ENCODE data around the gene KLHL29. TPM values are rescaled to one million over a fixed set of nuclear protein-coding genes. Genes with fewer than 3 reads are reported as not detected.

KLHL29 gene
- total RNA-seq, 1 donor from 2014 or later, result 3.8 TPM

- Mint-ChIP-seq H3K27me3 (peaks cover 10% of the 10 kb centered on the region), H3K9me3 (no peaks in the 10 kb centered on the region), H3K27ac (no peak overlapping the region), H3K4me3 (no peak overlapping the region), H3K4me1 (peaks cover 4% of the 10 kb centered on the region), H3K36me3 (ENCODE audit: low read depth) (no peaks in the 10 kb centered on the region)
- DNase-seq, result no peak
- intact Hi-C loops (cut with micrococcal nuclease), result loop anchor here (2.0 kb wide), 1 partner anchor 261 kb away; no protein-coding TSS in a partner anchor
These were observed 75.2 kb downstream of the KLHL29 start for GRCh38 chr2:23460228-23460627.

- H3K9me3 Mint-ChIP-seq, result no peaks in the 10 kb centered on the region
- H3K27me3 Mint-ChIP-seq, result peaks cover 14% of the 10 kb centered on the region
- intact Hi-C loops (cut with micrococcal nuclease), result loop anchor here (1.0 to 2.0 kb wide), 2 partner anchors 8 to 262 kb away; no protein-coding TSS in a partner anchor
- no peaks in the 10 kb centered on the region for H3K36me3 Mint-ChIP-seq (ENCODE audit: low read depth)
- H3K27ac Mint-ChIP-seq, result no peak overlapping the region
- peaks cover 4% of the 10 kb centered on the region for H3K4me1 Mint-ChIP-seq
- no peak overlapping the region for H3K4me3 Mint-ChIP-seq
- DNase-seq, result no peak
These were observed 76.0 kb downstream of the KLHL29 start for GRCh38 chr2:23460993-23461392.

- intact Hi-C loops (cut with micrococcal nuclease), result no loop called here
- no peak overlapping the region for H3K4me3 Mint-ChIP-seq
- peaks cover 6% of the 10 kb centered on the region for H3K4me1 Mint-ChIP-seq
- peaks cover 31% of the 10 kb centered on the region for H3K27me3 Mint-ChIP-seq
- no peak for DNase-seq
- no peak overlapping the region for H3K27ac Mint-ChIP-seq
- H3K9me3 Mint-ChIP-seq, result no peaks in the 10 kb centered on the region
- H3K36me3 Mint-ChIP-seq (ENCODE audit: low read depth), result no peaks in the 10 kb centered on the region
These were observed 79.2 kb downstream of the KLHL29 start for GRCh38 chr2:23464156-23464555.

- no peaks in the 10 kb centered on the region for H3K9me3 Mint-ChIP-seq
- peaks cover 37% of the 10 kb centered on the region for H3K27me3 Mint-ChIP-seq
- peaks cover 6% of the 10 kb centered on the region for H3K4me1 Mint-ChIP-seq
- intact Hi-C loops (cut with micrococcal nuclease), result no loop called here
- DNase-seq, result no peak
- H3K36me3 Mint-ChIP-seq (ENCODE audit: low read depth), result no peaks in the 10 kb centered on the region
- H3K4me3 Mint-ChIP-seq, result no peak overlapping the region
- no peak overlapping the region for H3K27ac Mint-ChIP-seq
These were observed 80.0 kb downstream of the KLHL29 start for GRCh38 chr2:23464905-23465537.

GRCh38 chr2:23465936-23466335 is 81.0 kb downstream of the KLHL29 start:
- H3K9me3 Mint-ChIP-seq, result no peaks in the 10 kb centered on the region

GRCh38 chr2:23467618-23468017 is 82.6 kb downstream of the KLHL29 start:
- no peak for DNase-seq
- H3K27me3 Mint-ChIP-seq, result peaks cover 41% of the 10 kb centered on the region
- H3K4me3 Mint-ChIP-seq, result no peak overlapping the region
- no peaks in the 10 kb centered on the region for H3K9me3 Mint-ChIP-seq
- peaks cover 2% of the 10 kb centered on the region for H3K4me1 Mint-ChIP-seq
- no peaks in the 10 kb centered on the region for H3K36me3 Mint-ChIP-seq (ENCODE audit: low read depth)
- intact Hi-C loops (cut with micrococcal nuclease), result no loop called here
- no peak overlapping the region for H3K27ac Mint-ChIP-seq

More at GRCh38 chr2:23465936-23466335, 81.0 kb downstream of the KLHL29 start:
- Mint-ChIP-seq H3K4me1 (peaks cover 3% of the 10 kb centered on the region), H3K36me3 (ENCODE audit: low read depth) (no peaks in the 10 kb centered on the region), H3K27me3 (peaks cover 38% of the 10 kb centered on the region), H3K4me3 (no peak overlapping the region), H3K27ac (no peak overlapping the region)
- intact Hi-C loops (cut with micrococcal nuclease), result no loop called here
- DNase-seq, result no peak

- no peak overlapping the region for H3K27ac Mint-ChIP-seq
- peaks cover 51% of the 10 kb centered on the region for H3K27me3 Mint-ChIP-seq
- peaks cover 1% of the 10 kb centered on the region for H3K9me3 Mint-ChIP-seq
- peaks cover 2% of the 10 kb centered on the region for H3K4me1 Mint-ChIP-seq
- no peaks in the 10 kb centered on the region for H3K36me3 Mint-ChIP-seq (ENCODE audit: low read depth)
- intact Hi-C loops (cut with micrococcal nuclease), result no loop called here
- no peak overlapping the region for H3K4me3 Mint-ChIP-seq
- no peak for DNase-seq
These were observed 83.6 kb downstream of the KLHL29 start for GRCh38 chr2:23468474-23469141.

GRCh38 chr2:23469142-23469540 is 84.2 kb downstream of the KLHL29 start:
- intact Hi-C loops (cut with micrococcal nuclease), result no loop called here
- H3K4me3 Mint-ChIP-seq, result no peak overlapping the region
- peaks cover 55% of the 10 kb centered on the region for H3K27me3 Mint-ChIP-seq

GRCh38 chr2:23475036-23475435 is 90.1 kb downstream of the KLHL29 start:
- Mint-ChIP-seq H3K9me3 (peaks cover 5% of the 10 kb centered on the region), H3K4me1 (no peaks in the 10 kb centered on the region), H3K27me3 (peaks cover 29% of the 10 kb centered on the region), H3K36me3 (ENCODE audit: low read depth) (no peaks in the 10 kb centered on the region), H3K4me3 (no peak overlapping the region), H3K27ac (no peak overlapping the region)
- intact Hi-C loops (cut with micrococcal nuclease), result no loop called here
- DNase-seq, result no peak

More at GRCh38 chr2:23469142-23469540, 84.2 kb downstream of the KLHL29 start:
- DNase-seq, result no peak
- peaks cover 5% of the 10 kb centered on the region for H3K9me3 Mint-ChIP-seq
- H3K4me1 Mint-ChIP-seq, result peaks cover 2% of the 10 kb centered on the region
- no peak overlapping the region for H3K27ac Mint-ChIP-seq
- no peaks in the 10 kb centered on the region for H3K36me3 Mint-ChIP-seq (ENCODE audit: low read depth)

GRCh38 chr2:23475473-23475872 is 90.5 kb downstream of the KLHL29 start:
- H3K4me3 Mint-ChIP-seq, result no peak overlapping the region
- DNase-seq, result no peak
- no peak overlapping the region for H3K27ac Mint-ChIP-seq
- no peaks in the 10 kb centered on the region for H3K36me3 Mint-ChIP-seq (ENCODE audit: low read depth)
- no peaks in the 10 kb centered on the region for H3K4me1 Mint-ChIP-seq
- peaks cover 5% of the 10 kb centered on the region for H3K9me3 Mint-ChIP-seq
- intact Hi-C loops (cut with micrococcal nuclease), result no loop called here
- H3K27me3 Mint-ChIP-seq, result peaks cover 29% of the 10 kb centered on the region

GRCh38 chr2:23476786-23477185 is 91.8 kb downstream of the KLHL29 start:
- no peak overlapping the region for H3K27ac Mint-ChIP-seq
- no peak for DNase-seq
- peaks cover 30% of the 10 kb centered on the region for H3K27me3 Mint-ChIP-seq
- intact Hi-C loops (cut with micrococcal nuclease), result no loop called here
- peaks cover 5% of the 10 kb centered on the region for H3K9me3 Mint-ChIP-seq
- H3K4me3 Mint-ChIP-seq, result no peak overlapping the region
- no peaks in the 10 kb centered on the region for H3K4me1 Mint-ChIP-seq
- no peaks in the 10 kb centered on the region for H3K36me3 Mint-ChIP-seq (ENCODE audit: low read depth)

- H3K27me3 Mint-ChIP-seq, result peaks cover 28% of the 10 kb centered on the region
- no peak for DNase-seq
- no peak overlapping the region for H3K27ac Mint-ChIP-seq
- no peak overlapping the region for H3K4me3 Mint-ChIP-seq
- no peaks in the 10 kb centered on the region for H3K4me1 Mint-ChIP-seq
- intact Hi-C loops (cut with micrococcal nuclease), result no loop called here
- no peaks in the 10 kb centered on the region for H3K36me3 Mint-ChIP-seq (ENCODE audit: low read depth)
- peaks cover 5% of the 10 kb centered on the region for H3K9me3 Mint-ChIP-seq
These were observed 92.4 kb downstream of the KLHL29 start for GRCh38 chr2:23477392-23477791.

- Mint-ChIP-seq H3K4me3 (no peak overlapping the region), H3K27me3 (peaks cover 22% of the 10 kb centered on the region), H3K36me3 (ENCODE audit: low read depth) (no peaks in the 10 kb centered on the region), H3K27ac (no peak overlapping the region), H3K4me1 (no peaks in the 10 kb centered on the region), H3K9me3 (peaks cover 5% of the 10 kb centered on the region)
- no peak for DNase-seq
- intact Hi-C loops (cut with micrococcal nuclease), result no loop called here
These were observed 93.3 kb downstream of the KLHL29 start for GRCh38 chr2:23478087-23478932.

All from activated CD4-positive, alpha-beta T cell treated with anti-CD3 and anti-CD28 coated beads, Interleukin-2, amount 10 ng/mL, durations not matched to agents 24 days and 14 days (primary cell).